Neural cell (in vitro differentiated cells): ENCODE measurements around the gene CALR.

ENCODE experiments used
- EP300 ChIP-seq: fragments of 450-650 bp; conservative IDR thresholded peaks from 2 replicates; pipeline ENCODE4 v1.6.1; 2014; ENCODE audit warnings: antibody characterized with exemption, mild to moderate bottlenecking, moderate library complexity; ENCODE audit not compliant: poor library complexity, severe bottlenecking
- EZH2 ChIP-seq: fragments of 200-600, 300-800 bp; shearing (Covaris generic), sonication (generic); IDR thresholded peaks from 2 replicates; pipeline ENCODE4 v1.6.1; 2014; ENCODE audit warnings: antibody characterized with exemption, low read length, borderline replicate concordance, mild to moderate bottlenecking; ENCODE audit not compliant: insufficient read depth, poor library complexity, severe bottlenecking
- MXI1 ChIP-seq: fragments of 450-650 bp; conservative IDR thresholded peaks from 2 replicates; pipeline ENCODE4 v1.6.1; 2014; ENCODE audit warnings: antibody characterized with exemption, mild to moderate bottlenecking; ENCODE audit not compliant: poor library complexity, severe bottlenecking
- POLR2AphosphoS5 ChIP-seq: IDR thresholded peaks from 2 replicates; pipeline ENCODE4 v1.6.1; 2012
- SMC3 ChIP-seq: fragments of 450-650 bp; conservative IDR thresholded peaks from 2 replicates; pipeline ENCODE4 v1.6.1; 2014; ENCODE audit warnings: antibody characterized with exemption, mild to moderate bottlenecking, moderate library complexity; ENCODE audit not compliant: poor library complexity
- TF ChIP-seq, protein P1 (sequence below): fragments of 450-650 bp; IDR thresholded peaks from 2 replicates; pipeline ENCODE4 v1.5.1; 2014; ENCODE audit warnings: antibody characterized with exemption, mild to moderate bottlenecking, moderate library complexity; ENCODE audit not compliant: poor library complexity, severe bottlenecking
- TF ChIP-seq, protein P2 (sequence below): IDR thresholded peaks from 2 replicates; pipeline ENCODE4 v1.6.1; 2012; ENCODE audit warnings: borderline replicate concordance

GRCh38 chr19:12953799-12954611 lies 15.6 kb downstream of the CALR start:
- TF ChIP-seq EP300: no peak
- TF ChIP-seq, protein P1, sequence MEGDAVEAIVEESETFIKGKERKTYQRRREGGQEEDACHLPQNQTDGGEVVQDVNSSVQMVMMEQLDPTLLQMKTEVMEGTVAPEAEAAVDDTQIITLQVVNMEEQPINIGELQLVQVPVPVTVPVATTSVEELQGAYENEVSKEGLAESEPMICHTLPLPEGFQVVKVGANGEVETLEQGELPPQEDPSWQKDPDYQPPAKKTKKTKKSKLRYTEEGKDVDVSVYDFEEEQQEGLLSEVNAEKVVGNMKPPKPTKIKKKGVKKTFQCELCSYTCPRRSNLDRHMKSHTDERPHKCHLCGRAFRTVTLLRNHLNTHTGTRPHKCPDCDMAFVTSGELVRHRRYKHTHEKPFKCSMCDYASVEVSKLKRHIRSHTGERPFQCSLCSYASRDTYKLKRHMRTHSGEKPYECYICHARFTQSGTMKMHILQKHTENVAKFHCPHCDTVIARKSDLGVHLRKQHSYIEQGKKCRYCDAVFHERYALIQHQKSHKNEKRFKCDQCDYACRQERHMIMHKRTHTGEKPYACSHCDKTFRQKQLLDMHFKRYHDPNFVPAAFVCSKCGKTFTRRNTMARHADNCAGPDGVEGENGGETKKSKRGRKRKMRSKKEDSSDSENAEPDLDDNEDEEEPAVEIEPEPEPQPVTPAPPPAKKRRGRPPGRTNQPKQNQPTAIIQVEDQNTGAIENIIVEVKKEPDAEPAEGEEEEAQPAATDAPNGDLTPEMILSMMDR: no peak
- TF ChIP-seq MXI1: no peak
- TF ChIP-seq, protein P2, sequence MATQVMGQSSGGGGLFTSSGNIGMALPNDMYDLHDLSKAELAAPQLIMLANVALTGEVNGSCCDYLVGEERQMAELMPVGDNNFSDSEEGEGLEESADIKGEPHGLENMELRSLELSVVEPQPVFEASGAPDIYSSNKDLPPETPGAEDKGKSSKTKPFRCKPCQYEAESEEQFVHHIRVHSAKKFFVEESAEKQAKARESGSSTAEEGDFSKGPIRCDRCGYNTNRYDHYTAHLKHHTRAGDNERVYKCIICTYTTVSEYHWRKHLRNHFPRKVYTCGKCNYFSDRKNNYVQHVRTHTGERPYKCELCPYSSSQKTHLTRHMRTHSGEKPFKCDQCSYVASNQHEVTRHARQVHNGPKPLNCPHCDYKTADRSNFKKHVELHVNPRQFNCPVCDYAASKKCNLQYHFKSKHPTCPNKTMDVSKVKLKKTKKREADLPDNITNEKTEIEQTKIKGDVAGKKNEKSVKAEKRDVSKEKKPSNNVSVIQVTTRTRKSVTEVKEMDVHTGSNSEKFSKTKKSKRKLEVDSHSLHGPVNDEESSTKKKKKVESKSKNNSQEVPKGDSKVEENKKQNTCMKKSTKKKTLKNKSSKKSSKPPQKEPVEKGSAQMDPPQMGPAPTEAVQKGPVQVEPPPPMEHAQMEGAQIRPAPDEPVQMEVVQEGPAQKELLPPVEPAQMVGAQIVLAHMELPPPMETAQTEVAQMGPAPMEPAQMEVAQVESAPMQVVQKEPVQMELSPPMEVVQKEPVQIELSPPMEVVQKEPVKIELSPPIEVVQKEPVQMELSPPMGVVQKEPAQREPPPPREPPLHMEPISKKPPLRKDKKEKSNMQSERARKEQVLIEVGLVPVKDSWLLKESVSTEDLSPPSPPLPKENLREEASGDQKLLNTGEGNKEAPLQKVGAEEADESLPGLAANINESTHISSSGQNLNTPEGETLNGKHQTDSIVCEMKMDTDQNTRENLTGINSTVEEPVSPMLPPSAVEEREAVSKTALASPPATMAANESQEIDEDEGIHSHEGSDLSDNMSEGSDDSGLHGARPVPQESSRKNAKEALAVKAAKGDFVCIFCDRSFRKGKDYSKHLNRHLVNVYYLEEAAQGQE: no peak
- TF ChIP-seq SMC3: no peak
- TF ChIP-seq POLR2AphosphoS5: no peak
- no peak for TF ChIP-seq EZH2
